ENCODE data around the gene TSPAN18.

The TSPAN18 gene

DNA sequence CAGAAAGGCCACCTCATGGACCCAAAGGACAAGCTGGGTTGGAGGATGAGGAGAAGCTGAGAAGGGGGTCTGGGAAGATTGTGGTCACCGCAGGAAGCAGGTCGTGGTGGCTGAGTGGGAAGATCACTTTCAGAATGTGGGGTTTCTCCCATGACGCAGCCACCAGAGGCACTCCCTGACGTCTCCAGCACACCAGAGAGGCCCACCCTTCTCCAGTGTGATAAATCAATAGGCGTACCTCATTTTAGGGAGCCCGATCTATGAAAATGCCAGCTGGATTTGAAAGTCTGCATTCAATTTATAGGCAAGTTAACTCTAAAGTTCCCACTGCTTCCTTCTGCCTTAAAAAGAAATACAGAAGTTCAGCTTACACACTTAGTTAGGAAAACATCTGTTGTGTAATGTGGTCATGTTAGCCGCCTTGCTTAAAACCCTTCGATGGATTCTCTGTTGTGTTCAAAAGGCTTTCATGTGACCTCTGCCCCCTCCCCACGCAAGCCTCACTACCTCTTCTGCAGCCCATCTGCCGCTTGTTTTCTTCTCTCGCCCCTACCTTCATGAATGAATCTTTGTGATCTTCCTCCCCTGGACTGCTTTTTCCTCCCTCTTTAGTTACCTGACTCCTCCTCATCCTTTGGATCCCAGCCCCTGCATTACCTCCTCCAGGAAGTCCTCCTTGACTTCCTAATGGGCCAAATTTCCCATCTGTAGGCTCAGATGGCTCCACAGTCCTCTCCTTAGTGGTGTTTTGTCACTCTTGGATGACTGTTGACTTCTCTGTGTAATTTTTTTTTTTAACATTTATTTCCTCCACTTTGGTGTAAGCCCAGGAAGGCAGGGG is 10.7 kb downstream of the TSPAN18 start:
- Histone ChIP-seq H3K27me3 (ENCODE audit: low read depth, low read length) (peaks cover 42% of the 10 kb centered on the region), H3K79me2 (ENCODE audit: low read length) (no peaks in the 10 kb centered on the region), H3K4me2 (ENCODE audit: low read length) (no peak overlapping the region), H3K4me1 (ENCODE audit: low read length) (no peaks in the 10 kb centered on the region), H2AFZ (ENCODE audit: low read depth, low read length) (no peak overlapping the region), H3K27ac (ENCODE audit: low read length) (no peak overlapping the region), H3K9me3 (ENCODE audit: insufficient read depth, low read length) (no peaks in the 10 kb centered on the region), H3K9ac (ENCODE audit: low read length) (no peak overlapping the region), H4K20me1 (ENCODE audit: insufficient read depth, low read length) (no peaks in the 10 kb centered on the region), H3K4me3 (ENCODE audit: low read length) (no peak overlapping the region), H3K36me3 (replicated peaks; ENCODE audit: low read depth, low read length) (no peaks in the 10 kb centered on the region)
- TF ChIP-seq EZH2phosphoT487 (IDR thresholded peaks at IDR 0.05; ENCODE audit: low read depth), result no peak
- TF ChIP-seq, protein P1, sequence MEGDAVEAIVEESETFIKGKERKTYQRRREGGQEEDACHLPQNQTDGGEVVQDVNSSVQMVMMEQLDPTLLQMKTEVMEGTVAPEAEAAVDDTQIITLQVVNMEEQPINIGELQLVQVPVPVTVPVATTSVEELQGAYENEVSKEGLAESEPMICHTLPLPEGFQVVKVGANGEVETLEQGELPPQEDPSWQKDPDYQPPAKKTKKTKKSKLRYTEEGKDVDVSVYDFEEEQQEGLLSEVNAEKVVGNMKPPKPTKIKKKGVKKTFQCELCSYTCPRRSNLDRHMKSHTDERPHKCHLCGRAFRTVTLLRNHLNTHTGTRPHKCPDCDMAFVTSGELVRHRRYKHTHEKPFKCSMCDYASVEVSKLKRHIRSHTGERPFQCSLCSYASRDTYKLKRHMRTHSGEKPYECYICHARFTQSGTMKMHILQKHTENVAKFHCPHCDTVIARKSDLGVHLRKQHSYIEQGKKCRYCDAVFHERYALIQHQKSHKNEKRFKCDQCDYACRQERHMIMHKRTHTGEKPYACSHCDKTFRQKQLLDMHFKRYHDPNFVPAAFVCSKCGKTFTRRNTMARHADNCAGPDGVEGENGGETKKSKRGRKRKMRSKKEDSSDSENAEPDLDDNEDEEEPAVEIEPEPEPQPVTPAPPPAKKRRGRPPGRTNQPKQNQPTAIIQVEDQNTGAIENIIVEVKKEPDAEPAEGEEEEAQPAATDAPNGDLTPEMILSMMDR (IDR thresholded peaks at IDR 0.05; ENCODE audit: low read depth, low read length), result no peak

DNA sequence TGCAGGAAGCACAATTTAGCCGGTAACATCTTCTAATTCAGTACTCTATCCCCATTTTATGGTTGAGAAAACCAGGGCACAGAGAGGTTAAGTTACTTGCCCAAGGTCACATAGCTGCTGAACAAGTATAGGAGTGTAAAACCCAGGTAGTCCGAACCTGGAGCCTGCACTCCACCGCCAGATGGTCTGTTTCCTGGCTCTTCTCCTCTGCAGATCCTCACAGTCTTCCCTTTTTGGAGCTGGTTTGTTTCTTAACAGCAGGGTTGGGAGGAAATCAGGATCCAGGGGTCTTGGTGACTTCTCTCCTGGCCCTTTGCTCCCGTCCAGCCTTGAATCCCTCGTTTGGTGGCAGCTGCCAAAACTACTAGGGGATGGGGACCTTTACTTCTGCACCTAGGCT is 12.0 kb downstream of the TSPAN18 start:
- H3K36me3 ChIP-seq (replicated peaks; ENCODE audit: low read depth, low read length), result no peaks in the 10 kb centered on the region
- TF ChIP-seq, protein P1 (IDR thresholded peaks at IDR 0.05; ENCODE audit: low read depth, low read length), result no peak
- TF ChIP-seq EZH2phosphoT487 (IDR thresholded peaks at IDR 0.05; ENCODE audit: low read depth), result no peak
- H3K27me3 ChIP-seq (ENCODE audit: low read depth, low read length), result peaks cover 42% of the 10 kb centered on the region

DNA sequence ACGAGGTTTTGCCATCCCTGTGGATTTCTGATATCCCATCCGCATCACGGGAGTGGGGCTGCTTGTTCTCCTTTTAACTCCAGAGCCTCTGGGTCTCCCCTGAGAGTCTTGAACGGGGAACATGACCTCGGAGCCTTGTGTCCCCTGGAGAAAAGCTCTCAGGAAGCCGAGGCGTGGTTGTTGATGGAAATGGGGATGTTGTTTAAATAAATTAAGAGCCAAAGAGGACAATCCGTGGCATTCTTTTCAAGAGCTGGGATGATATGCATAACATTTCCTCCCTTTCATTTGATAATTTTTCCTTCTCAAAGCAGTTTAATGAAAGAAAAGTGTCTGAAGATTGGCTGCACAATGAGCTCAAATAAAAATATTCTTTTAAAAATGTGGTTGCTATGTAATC is 14.2 kb downstream of the TSPAN18 start:
- H3K4me1 ChIP-seq (ENCODE audit: low read length), result 0 out of 2 replicates have a peak, but pooled peaks cover 5% of the 10 kb centered on the region
- peaks cover 42% of the 10 kb centered on the region for H3K27me3 ChIP-seq (ENCODE audit: low read depth, low read length)
- H3K4me2 ChIP-seq (ENCODE audit: low read length), result no peak overlapping the region
- H3K27ac ChIP-seq (ENCODE audit: low read length), result no peak overlapping the region
- no peak overlapping the region for H3K4me3 ChIP-seq (ENCODE audit: low read length)
- no peaks in the 10 kb centered on the region for H3K9me3 ChIP-seq (ENCODE audit: insufficient read depth, low read length)
- no peaks in the 10 kb centered on the region for H3K79me2 ChIP-seq (ENCODE audit: low read length)
- no peak overlapping the region for H2AFZ ChIP-seq (ENCODE audit: low read depth, low read length)
- H3K36me3 ChIP-seq (replicated peaks; ENCODE audit: low read depth, low read length), result no peaks in the 10 kb centered on the region
- H4K20me1 ChIP-seq (ENCODE audit: insufficient read depth, low read length), result no peaks in the 10 kb centered on the region
- no peak overlapping the region for H3K9ac ChIP-seq (ENCODE audit: low read length)
- TF ChIP-seq EZH2phosphoT487 (IDR thresholded peaks at IDR 0.05; ENCODE audit: low read depth), result no peak
- TF ChIP-seq, protein P1 (IDR thresholded peaks at IDR 0.05; ENCODE audit: low read depth, low read length), result no peak

More for the DNA sequence above, 12.0 kb downstream of the TSPAN18 start:
- Histone ChIP-seq H3K27ac (ENCODE audit: low read length) (no peak overlapping the region), H3K4me2 (ENCODE audit: low read length) (no peak overlapping the region), H4K20me1 (ENCODE audit: insufficient read depth, low read length) (no peaks in the 10 kb centered on the region), H3K79me2 (ENCODE audit: low read length) (no peaks in the 10 kb centered on the region), H3K9me3 (ENCODE audit: insufficient read depth, low read length) (no peaks in the 10 kb centered on the region), H3K4me1 (ENCODE audit: low read length) (no peaks in the 10 kb centered on the region), H3K9ac (ENCODE audit: low read length) (no peak overlapping the region), H2AFZ (ENCODE audit: low read depth, low read length) (no peak overlapping the region), H3K4me3 (ENCODE audit: low read length) (no peak overlapping the region)

DNA sequence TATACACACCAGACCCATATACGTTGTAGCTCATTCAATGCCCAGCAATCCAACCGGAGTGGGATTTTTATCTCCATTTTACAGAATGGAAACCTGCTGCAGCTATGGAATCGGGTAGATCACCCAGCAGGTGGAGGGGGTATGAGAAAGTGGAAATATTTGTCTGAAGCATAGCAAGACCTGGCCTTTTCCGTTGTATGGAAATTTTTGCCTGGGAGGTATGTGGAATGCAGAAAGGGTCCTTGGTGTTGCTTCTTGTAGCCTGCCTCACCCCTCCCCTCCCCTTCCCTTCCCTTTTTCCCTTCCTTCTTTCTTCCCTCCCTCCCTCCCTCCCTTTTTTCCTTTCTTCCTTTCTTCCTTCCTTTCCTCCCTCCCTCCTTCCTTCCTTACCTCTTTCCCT is 15.2 kb downstream of the TSPAN18 start:
- no peak overlapping the region for H2AFZ ChIP-seq (ENCODE audit: low read depth, low read length)
- 0 out of 2 replicates have a peak, but pooled peaks cover 5% of the 10 kb centered on the region for H3K4me1 ChIP-seq (ENCODE audit: low read length)
- peaks cover 38% of the 10 kb centered on the region for H3K27me3 ChIP-seq (ENCODE audit: low read depth, low read length)
- H3K79me2 ChIP-seq (ENCODE audit: low read length), result no peaks in the 10 kb centered on the region
- H3K27ac ChIP-seq (ENCODE audit: low read length), result no peak overlapping the region
- no peak for TF ChIP-seq EZH2phosphoT487 (IDR thresholded peaks at IDR 0.05; ENCODE audit: low read depth)
- TF ChIP-seq, protein P1 (IDR thresholded peaks at IDR 0.05; ENCODE audit: low read depth, low read length), result no peak
- H3K9me3 ChIP-seq (ENCODE audit: insufficient read depth, low read length), result no peaks in the 10 kb centered on the region
- H4K20me1 ChIP-seq (ENCODE audit: insufficient read depth, low read length), result no peaks in the 10 kb centered on the region
- H3K36me3 ChIP-seq (replicated peaks; ENCODE audit: low read depth, low read length), result no peaks in the 10 kb centered on the region
- H3K4me3 ChIP-seq (ENCODE audit: low read length), result no peak overlapping the region
- H3K4me2 ChIP-seq (ENCODE audit: low read length), result no peak overlapping the region
- H3K9ac ChIP-seq (ENCODE audit: low read length), result no peak overlapping the region

Measured in OCI-LY3 (cell line).